IMR-90 (cell line): Measurements from ENCODE around the gene EVI2A. TPM values are rescaled to one million over a fixed set of nuclear protein-coding genes. Genes with fewer than 3 reads are reported as not detected.

Experiments used
- ATAC-seq: fragments of 200-7000 bp; cut with Tn5 transposase; 2 replicates; pipeline ENCODE4 v1.9.1; 2020; ENCODE audit warnings: low read depth, mild to moderate bottlenecking, moderate library complexity
- BruUV-seq: library from RNA; stranded (reverse); fragments of 400-500 nt; replicated peaks from 2 replicates; lab custom pipeline; 2021; lab: Mats Ljungman, UMichigan
- CTCF ChIA-PET: fragments of 300-600 bp; formaldehyde crosslinking; extraction: SDS; loops from one replicate; lab custom pipeline; 2021; ENCODE audit warnings: antibody characterized with exemption; lab: Yijun Ruan, JAX
- POLR2A ChIA-PET: fragments of 300-600 bp; sonication (Branson Sonifier 250); formaldehyde crosslinking; loops from one replicate; lab custom pipeline; 2022; ENCODE audit warnings: antibody characterized with exemption; ENCODE audit not compliant: unreplicated experiment; lab: Charles Lee
- DNase-seq: peaks from one replicate; pipeline ENCODE4 v3.0.0; 2013
- H2AFZ ChIP-seq: replicated peaks from 2 replicates; pipeline ENCODE3; 2013; ENCODE audit warnings: low read length, mild to moderate bottlenecking; ENCODE audit not compliant: poor library complexity
- H2AK5ac ChIP-seq: 2 replicates; pipeline ENCODE4 v1.6.1; 2013; ENCODE audit warnings: low read depth, low read length, inconsistent platforms
- H2AK9ac ChIP-seq: replicated peaks from 2 replicates; pipeline ENCODE3; 2013; ENCODE audit warnings: mild to moderate bottlenecking, low read depth, low read length, moderate library complexity; ENCODE audit not compliant: poor library complexity
- H2BK120ac ChIP-seq: 2 replicates; pipeline ENCODE4 v1.6.1; 2013; ENCODE audit warnings: low read depth, low read length, inconsistent platforms
- H2BK15ac ChIP-seq: 3 replicates; pipeline ENCODE4 v1.6.1; 2013; ENCODE audit warnings: low read depth, low read length, inconsistent platforms
- H2BK20ac ChIP-seq: 2 replicates; pipeline ENCODE4 v1.6.1; 2013; ENCODE audit warnings: low read depth, mild to moderate bottlenecking, inconsistent platforms, low read length, moderate library complexity
- H2BK5ac ChIP-seq: 2 replicates; pipeline ENCODE4 v1.6.1; 2013; ENCODE audit warnings: mild to moderate bottlenecking, low read depth, low read length, inconsistent platforms; ENCODE audit not compliant: poor library complexity, severe bottlenecking
- H3K14ac ChIP-seq: replicated peaks from 2 replicates; pipeline ENCODE4 v1.6.1; 2013; ENCODE audit warnings: low read depth, low read length, inconsistent platforms
- H3K18ac ChIP-seq: 2 replicates; pipeline ENCODE4 v1.6.1; 2013; ENCODE audit warnings: low read depth, low read length, control low read depth
- H3K23ac ChIP-seq: 2 replicates; pipeline ENCODE4 v1.6.1; 2013; ENCODE audit warnings: low read depth, low read length, inconsistent platforms
- H3K27ac ChIP-seq: 2 replicates; pipeline ENCODE4 v1.5.1; 2013; ENCODE audit warnings: mild to moderate bottlenecking, control low read depth, low read length; ENCODE audit not compliant: insufficient read depth
- H3K27me3 ChIP-seq: 2 replicates; pipeline ENCODE4 v1.6.1; 2013; ENCODE audit warnings: low read length; ENCODE audit not compliant: control insufficient read depth, insufficient read depth
- H3K36me3 ChIP-seq: 2 replicates; pipeline ENCODE4 v1.6.1; 2013; ENCODE audit warnings: low read length, mixed read lengths; ENCODE audit not compliant: control insufficient read depth, insufficient read depth
- H3K4ac ChIP-seq: 2 replicates; pipeline ENCODE4 v1.6.1; 2013; ENCODE audit warnings: low read depth, low read length, inconsistent platforms
- H3K4me1 ChIP-seq: 2 replicates; pipeline ENCODE4 v1.6.1; 2013; ENCODE audit warnings: low read length, mixed read lengths; ENCODE audit not compliant: control insufficient read depth, insufficient read depth
- H3K4me2 ChIP-seq: 2 replicates; pipeline ENCODE4 v1.6.1; 2013; ENCODE audit warnings: low read depth, mild to moderate bottlenecking, control low read depth, low read length, moderate library complexity
- H3K4me3 ChIP-seq: 2 replicates; pipeline ENCODE4 v1.5.1; 2013; ENCODE audit warnings: low read depth, mild to moderate bottlenecking, control low read depth, low read length, moderate library complexity; ENCODE audit not compliant: insufficient read depth
- H3K56ac ChIP-seq: 2 replicates; pipeline ENCODE4 v1.6.1; 2013; ENCODE audit warnings: low read length, inconsistent platforms; ENCODE audit not compliant: insufficient read depth; ENCODE audit errors: extremely low read depth
- H3K79me1 ChIP-seq, 2 experiments: 2 replicates each; pipeline ENCODE4 v1.6.1; 2013; ENCODE audit warnings: low read length in 2 of 2, inconsistent platforms in 1 of 2, low read depth in 1 of 2
- H3K9ac ChIP-seq: 2 replicates; pipeline ENCODE4 v1.6.1; 2013; ENCODE audit warnings: low read depth, low read length, control low read depth
- H3K9me1 ChIP-seq: 2 replicates; pipeline ENCODE4 v1.6.1; 2013; ENCODE audit warnings: low read length, inconsistent platforms; ENCODE audit not compliant: insufficient read depth
- H3K9me3 ChIP-seq: 2 replicates; pipeline ENCODE4 v1.6.1; 2013; ENCODE audit warnings: low read length; ENCODE audit not compliant: control insufficient read depth, insufficient read depth
- H4K20me1 ChIP-seq: 2 replicates; pipeline ENCODE4 v1.6.1; 2013; ENCODE audit warnings: low read length, inconsistent platforms; ENCODE audit not compliant: insufficient read depth
- H4K5ac ChIP-seq: 2 replicates; pipeline ENCODE4 v1.6.1; 2013; ENCODE audit warnings: mild to moderate bottlenecking, low read depth, low read length, control low read depth
- H4K8ac ChIP-seq, 2 experiments: 2 replicates each; pipeline ENCODE4 v1.6.1; 2013; ENCODE audit warnings: low read depth in 2 of 2, low read length in 2 of 2, control low read depth in 1 of 2, inconsistent platforms in 1 of 2
- H4K91ac ChIP-seq: 2 replicates; pipeline ENCODE4 v1.6.1; 2013; ENCODE audit warnings: low read depth, low read length, inconsistent platforms; ENCODE audit not compliant: insufficient read depth
- CEBPB ChIP-seq: IDR thresholded peaks from 2 replicates; pipeline ENCODE4 v1.6.1; 2012; ENCODE audit warnings: low read depth, low read length, improper control_type of control experiment
- CHD1 ChIP-seq: IDR thresholded peaks from 2 replicates; pipeline ENCODE4 v1.6.1; 2012; ENCODE audit warnings: low read depth, low read length, improper control_type of control experiment
- WGBS, 2 experiments: methylation state at CpG; one replicate each; pipeline versions ENCODE4 v1.1.5 to v1.1.7; 2013; ENCODE audit warnings: missing lambda C conversion rate in 2 of 2; ENCODE audit not compliant: insufficient read length in 1 of 2; ENCODE audit errors: extremely low coverage in 2 of 2; 5-methylcytosine and 5-hydroxymethylcytosine counted together
- dilution Hi-C: fragments of 300-500 bp; cut with HindIII; formaldehyde crosslinking; loops from one replicate; pipeline ENCODE4 v1.14.3; 2018; ENCODE audit warnings: low sequenced_read_pairs; ENCODE audit not compliant: unreplicated experiment
- in situ Hi-C: fragments of 300-500 bp; cut with MboI; formaldehyde crosslinking; loops from 3 replicates; pipeline ENCODE4 v1.14.3; 2019; ENCODE audit warnings: low sequenced_read_pairs, inconsistent platforms, mixed read lengths
- intact Hi-C: fragments of 100-400 bp; cut with micrococcal nuclease; formaldehyde crosslinking; loops from 2 replicates; pipeline ENCODE4 v1.10.0; 2022
- polyA plus RNA-seq, 3 experiments: library from polyadenylated mRNA; depleted of rRNA; stranded (reverse); fragments of >200 nt; gene quantifications; 2 replicates each; pipeline ENCODE4 v1.2.3, GENCODE V29; 2012; ENCODE audit warnings: low replicate concordance in 1 of 3
- total RNA-seq: library from RNA; depleted of rRNA; stranded (reverse); fragments of >200 nt; gene quantifications from 2 replicates; pipeline ENCODE4 v1.2.3, GENCODE V29; 2012
- TF ChIP-seq, protein P1 (sequence below): conservative IDR thresholded peaks from 2 replicates; pipeline ENCODE4 v1.5.1; 2012; ENCODE audit warnings: mild to moderate bottlenecking, low read depth, low read length, improper control_type of control experiment
- TF ChIP-seq, protein P2 (sequence below): fragments of 150-350 bp; IDR thresholded peaks from 2 replicates; pipeline ENCODE4 v1.6.1; 2017; ENCODE audit warnings: mild to moderate bottlenecking, antibody characterized with exemption, low read length, low read depth

The EVI2A gene
- total and polyA plus RNA-seq, 2 of the 4 experiments (the other 2 are of a cell fraction), result 0.50 to 0.90 TPM

DNA sequence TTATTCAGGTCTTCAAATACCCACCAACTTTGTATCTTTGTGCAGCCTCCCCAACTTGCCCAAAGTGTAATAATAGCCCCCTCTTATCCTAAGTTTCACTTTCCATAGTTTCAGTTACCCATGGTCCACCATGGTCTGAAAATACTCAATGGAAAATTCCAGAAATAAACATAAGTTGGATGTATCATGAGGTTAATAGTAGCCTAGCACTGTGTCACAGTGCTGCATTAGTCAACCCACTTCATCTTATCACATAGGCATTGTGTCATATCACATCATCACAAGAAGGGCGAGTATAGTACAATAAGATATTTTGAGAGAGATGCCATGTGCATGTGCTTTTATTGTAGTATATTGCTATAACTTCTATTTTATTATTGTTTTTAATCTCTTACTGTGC lies 46.3 kb downstream of the EVI2A start:
- peak overlapping the region; percentile 68; the same call in 1 of the 3 replicates for H2BK15ac ChIP-seq
- H3K4me2 ChIP-seq, result no peak overlapping the region
- no CpG with 5 or more reads among the region's 1 CpG for WGBS, 2 experiments
- no peak overlapping the region for H3K9ac ChIP-seq
- H3K4me3 ChIP-seq, result no peak overlapping the region
- dilution Hi-C loops, result no loop called here
- H4K20me1 ChIP-seq, result no peaks in the 10 kb centered on the region
- H3K27ac ChIP-seq, result no peak overlapping the region; the same call in 1 of the 2 replicates
- ATAC-seq, result no peak
- BruUV-seq, result no TSS peak
- peak overlapping the region; percentile 10; the same call in 1 of the 2 replicates for H3K56ac ChIP-seq
- peak overlapping the region; percentile 22; the same call in 1 of the 2 replicates for H4K5ac ChIP-seq
- no peak overlapping the region for H2AK9ac ChIP-seq
- peak overlapping the region in 1 of 2 experiments; percentile 56; a peak in 2 of 4 replicates for H4K8ac ChIP-seq
- H3K36me3 ChIP-seq, result peaks cover 12% of the 10 kb centered on the region
- DNase-seq, result peak; percentile 31
- intact Hi-C loops, result no loop called here
- peaks cover 2% of the 10 kb centered on the region for H3K4me1 ChIP-seq
- in situ Hi-C loops, result no loop called here
- H2BK20ac ChIP-seq, result peak overlapping the region; percentile 55; the same call in 1 of the 2 replicates
- peaks cover 12% of the 10 kb centered on the region; the same call in 1 of the 2 replicates for H3K9me1 ChIP-seq
- peak overlapping the region; percentile 92 for H2BK5ac ChIP-seq
- H3K14ac ChIP-seq, result peak overlapping the region; percentile 83
- H3K79me1 ChIP-seq, result peaks cover 9 to 25% of the 10 kb centered on the region in 2 experiments
- H2BK120ac ChIP-seq, result peak overlapping the region; percentile 55
- no peak overlapping the region for H4K91ac ChIP-seq
- H2AFZ ChIP-seq, result no peak overlapping the region
- no peak overlapping the region; the same call in 1 of the 2 replicates for H3K23ac ChIP-seq
- H3K18ac ChIP-seq, result peak overlapping the region; percentile 42; the same call in 1 of the 2 replicates
- peak overlapping the region; percentile 64; the same call in 1 of the 2 replicates for H3K4ac ChIP-seq
- no peaks in the 10 kb centered on the region for H3K9me3 ChIP-seq
- POLR2A ChIA-PET, result no interaction called here
- H3K27me3 ChIP-seq, result no peaks in the 10 kb centered on the region
- CTCF ChIA-PET, result no interaction called here
- TF ChIP-seq, protein P1, sequence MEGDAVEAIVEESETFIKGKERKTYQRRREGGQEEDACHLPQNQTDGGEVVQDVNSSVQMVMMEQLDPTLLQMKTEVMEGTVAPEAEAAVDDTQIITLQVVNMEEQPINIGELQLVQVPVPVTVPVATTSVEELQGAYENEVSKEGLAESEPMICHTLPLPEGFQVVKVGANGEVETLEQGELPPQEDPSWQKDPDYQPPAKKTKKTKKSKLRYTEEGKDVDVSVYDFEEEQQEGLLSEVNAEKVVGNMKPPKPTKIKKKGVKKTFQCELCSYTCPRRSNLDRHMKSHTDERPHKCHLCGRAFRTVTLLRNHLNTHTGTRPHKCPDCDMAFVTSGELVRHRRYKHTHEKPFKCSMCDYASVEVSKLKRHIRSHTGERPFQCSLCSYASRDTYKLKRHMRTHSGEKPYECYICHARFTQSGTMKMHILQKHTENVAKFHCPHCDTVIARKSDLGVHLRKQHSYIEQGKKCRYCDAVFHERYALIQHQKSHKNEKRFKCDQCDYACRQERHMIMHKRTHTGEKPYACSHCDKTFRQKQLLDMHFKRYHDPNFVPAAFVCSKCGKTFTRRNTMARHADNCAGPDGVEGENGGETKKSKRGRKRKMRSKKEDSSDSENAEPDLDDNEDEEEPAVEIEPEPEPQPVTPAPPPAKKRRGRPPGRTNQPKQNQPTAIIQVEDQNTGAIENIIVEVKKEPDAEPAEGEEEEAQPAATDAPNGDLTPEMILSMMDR, result no peak
- TF ChIP-seq CEBPB (no peak), CHD1 (no peak)
- TF ChIP-seq, protein P2, sequence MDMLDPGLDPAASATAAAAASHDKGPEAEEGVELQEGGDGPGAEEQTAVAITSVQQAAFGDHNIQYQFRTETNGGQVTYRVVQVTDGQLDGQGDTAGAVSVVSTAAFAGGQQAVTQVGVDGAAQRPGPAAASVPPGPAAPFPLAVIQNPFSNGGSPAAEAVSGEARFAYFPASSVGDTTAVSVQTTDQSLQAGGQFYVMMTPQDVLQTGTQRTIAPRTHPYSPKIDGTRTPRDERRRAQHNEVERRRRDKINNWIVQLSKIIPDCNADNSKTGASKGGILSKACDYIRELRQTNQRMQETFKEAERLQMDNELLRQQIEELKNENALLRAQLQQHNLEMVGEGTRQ, result no peak
- H2AK5ac ChIP-seq, result peak overlapping the region; percentile 43; the same call in 1 of the 2 replicates
